HCEC 1CT (cell line): ENCODE results near the gene GABPA.
"Not testable (repeated sequence)": the region's sequence is repeated elsewhere in the genome, so short reads cannot be mapped to it uniquely, and the experiment has no call there.

Experiments
- DNase-seq: peaks from one replicate; pipeline ENCODE4 v3.0.0-alpha.2; 2017

The GABPA gene

GRCh38 chr21:25734904-25735645 lies at the start of gene GABPA, which contains the start of gene ATP5PF:
GABPA (plus strand) TSS chr21:25734972; CDS start chr21:25741599, 6,627 bp downstream.
ATP5PF (minus strand) TSS chr21:25734904; CDS start chr21:25729794, 5,110 bp downstream.
- peak; percentile 98 for DNase-seq

DNA sequence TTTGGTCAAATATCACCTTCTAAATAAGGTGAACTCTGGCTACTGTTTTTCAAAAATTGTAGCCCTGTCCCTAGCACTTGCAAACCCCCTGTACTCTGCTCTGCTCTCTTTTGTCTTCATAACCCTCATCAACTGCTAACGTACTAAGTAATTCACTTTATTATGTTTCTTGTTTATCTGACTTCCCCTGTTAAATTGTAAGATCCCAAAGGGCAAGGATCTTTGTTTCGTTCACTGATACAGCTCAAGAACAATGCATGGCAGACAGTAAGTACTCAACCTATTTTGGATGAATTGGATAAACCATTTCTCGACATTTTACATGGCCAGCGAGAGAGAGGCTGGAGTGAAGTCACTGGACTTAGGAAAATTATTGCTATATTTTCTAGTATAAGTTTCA lies 47.0 kb upstream of the GABPA start:
- DNase-seq: no peak

GRCh38 chr21:25688275-25689155 lies 46.3 kb upstream of the GABPA start:
- DNase-seq: no peak

- no peak for DNase-seq
Measured at GRCh38 chr21:25689226-25689625, 45.5 kb upstream of the GABPA start.

DNA sequence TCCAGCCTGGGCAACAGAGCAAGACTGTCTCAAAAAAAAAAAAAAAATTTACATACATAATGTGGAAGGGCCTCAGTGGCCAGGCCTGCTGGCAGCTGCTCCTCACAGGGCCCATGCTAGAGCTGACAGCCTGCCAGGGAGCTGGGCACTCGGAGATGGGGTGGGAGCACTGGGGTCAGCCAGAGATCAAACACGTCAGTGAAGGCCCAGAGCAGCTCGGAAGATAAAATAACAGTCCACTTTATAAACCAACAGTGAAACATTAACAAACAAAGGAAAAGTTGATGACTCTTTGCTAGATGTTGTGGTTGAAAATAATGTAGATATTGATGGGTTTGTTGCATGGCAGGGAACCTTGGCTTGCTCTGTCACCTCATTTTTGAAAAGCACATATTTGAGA lies 42.8 kb upstream of the GABPA start:
- DNase-seq: no peak

GRCh38 chr21:25695461-25695860 lies 39.3 kb upstream of the GABPA start:
- not testable (repeated sequence) for DNase-seq

DNA sequence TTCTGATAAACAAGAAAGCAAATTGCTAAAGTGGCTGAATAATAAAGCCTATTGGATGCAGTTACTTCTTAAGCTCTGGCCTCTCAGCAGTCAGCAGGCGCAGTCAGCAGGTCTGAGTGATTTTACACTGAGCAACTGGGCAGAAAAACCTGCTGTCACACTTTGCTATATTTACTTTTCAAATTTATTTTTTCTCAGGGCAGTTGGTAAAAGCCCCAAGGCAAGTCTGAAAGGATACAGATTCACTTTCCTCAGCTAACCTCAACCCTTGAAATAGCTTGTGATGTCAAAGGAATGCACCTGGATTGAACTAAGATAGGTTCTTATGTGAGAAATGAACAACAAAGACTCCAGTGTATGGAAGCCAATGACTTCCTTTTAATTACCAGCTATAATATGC lies 34.0 kb upstream of the GABPA start:
- no peak for DNase-seq

- DNase-seq: no peak
Measured at GRCh38 chr21:25701529-25701928, 33.2 kb upstream of the GABPA start.

DNA sequence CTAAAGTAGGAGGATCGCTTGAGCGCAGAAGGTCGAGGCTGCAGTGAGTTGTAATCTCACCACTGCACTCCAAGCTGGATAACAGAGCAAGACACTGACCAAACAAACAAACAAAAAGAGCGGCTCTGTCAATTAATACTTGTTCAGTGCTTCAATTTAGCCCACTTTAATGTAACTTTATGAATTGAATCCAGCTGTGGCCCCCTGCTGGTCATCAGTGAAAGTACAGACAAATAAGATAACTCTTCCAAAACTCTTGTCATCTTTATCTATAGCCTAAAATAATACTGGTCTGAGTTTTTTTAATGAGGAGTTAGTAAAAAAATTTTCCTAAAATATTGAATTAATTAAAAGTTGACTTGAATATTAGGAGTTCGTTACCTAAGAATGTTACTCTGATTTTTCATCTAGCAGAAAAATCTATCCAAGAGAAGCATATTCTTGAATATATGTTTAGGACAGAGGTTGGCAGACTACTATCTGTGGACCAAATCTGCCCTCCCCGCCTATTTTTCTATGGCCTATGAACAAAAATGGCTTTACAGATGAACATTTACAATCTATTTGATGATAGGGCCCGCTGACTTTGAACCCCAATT lies 26.2 kb upstream of the GABPA start:
- peak; percentile 30 for DNase-seq

DNA sequence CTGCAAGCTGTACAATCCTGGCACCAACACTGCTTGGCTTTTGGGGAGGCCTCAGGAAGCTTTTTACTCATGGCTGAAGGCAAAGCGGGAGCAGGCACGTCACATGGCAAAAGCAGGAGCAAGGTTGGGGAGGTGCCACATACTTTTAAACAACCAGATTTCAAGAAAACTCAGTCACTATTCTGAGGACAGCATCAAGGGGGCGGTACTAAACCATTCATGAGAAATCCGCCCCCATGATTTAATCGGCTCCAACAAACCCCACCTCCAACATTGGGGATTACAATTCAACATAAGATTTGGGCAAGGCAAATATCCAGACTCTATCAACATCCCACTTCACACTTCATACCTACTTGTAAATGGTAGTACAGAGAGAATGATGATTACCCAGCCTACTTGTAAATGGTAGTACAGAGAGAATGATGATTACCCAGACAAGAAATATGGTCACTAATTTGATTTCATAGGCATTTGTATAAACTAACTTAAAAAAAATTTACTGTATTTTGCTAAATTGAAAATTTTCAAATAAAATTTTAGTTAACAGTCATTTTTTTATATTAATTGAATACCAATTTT lies 25.0 kb upstream of the GABPA start:
- no peak for DNase-seq

DNA sequence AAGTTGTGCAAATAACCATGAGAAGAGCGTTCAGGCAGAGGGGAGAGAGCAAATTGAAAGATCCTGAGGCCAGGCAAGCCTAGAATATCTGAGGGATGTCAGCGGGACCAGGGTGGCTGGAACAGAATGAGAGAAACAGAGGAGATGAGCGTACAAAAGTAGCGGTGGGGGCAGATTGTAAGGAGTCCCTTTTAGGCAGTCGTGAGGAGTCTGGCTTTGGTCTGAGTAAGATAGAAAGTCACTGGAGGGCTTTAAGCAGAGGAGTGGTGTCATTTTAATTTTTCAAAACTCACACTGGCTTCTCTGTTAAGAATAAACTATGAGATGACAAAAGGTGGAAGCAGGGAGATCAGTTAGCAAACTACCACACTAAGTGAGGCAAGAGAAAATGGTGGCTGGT lies 24.2 kb upstream of the GABPA start:
- DNase-seq: no peak

DNA sequence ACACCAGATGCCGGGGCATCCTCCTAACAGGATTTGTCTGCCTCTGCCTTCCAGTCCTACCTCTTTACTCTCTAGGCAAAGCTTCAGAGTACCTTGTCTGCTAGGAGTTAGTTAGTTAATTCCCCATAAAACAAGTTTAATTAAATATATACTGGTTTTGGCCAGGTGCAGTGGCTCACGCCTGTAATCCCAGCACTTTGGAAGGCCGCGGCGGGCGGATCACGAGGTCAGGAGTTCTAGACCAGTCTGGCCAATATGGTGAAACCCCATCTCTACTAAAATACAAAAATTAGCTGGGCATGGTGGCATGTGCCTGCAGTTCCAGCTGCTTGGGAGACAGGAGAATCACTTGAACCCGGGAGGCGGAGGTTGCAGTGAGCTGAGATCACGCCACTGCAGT lies 20.7 kb upstream of the GABPA start:
- DNase-seq: not testable (repeated sequence)

DNA sequence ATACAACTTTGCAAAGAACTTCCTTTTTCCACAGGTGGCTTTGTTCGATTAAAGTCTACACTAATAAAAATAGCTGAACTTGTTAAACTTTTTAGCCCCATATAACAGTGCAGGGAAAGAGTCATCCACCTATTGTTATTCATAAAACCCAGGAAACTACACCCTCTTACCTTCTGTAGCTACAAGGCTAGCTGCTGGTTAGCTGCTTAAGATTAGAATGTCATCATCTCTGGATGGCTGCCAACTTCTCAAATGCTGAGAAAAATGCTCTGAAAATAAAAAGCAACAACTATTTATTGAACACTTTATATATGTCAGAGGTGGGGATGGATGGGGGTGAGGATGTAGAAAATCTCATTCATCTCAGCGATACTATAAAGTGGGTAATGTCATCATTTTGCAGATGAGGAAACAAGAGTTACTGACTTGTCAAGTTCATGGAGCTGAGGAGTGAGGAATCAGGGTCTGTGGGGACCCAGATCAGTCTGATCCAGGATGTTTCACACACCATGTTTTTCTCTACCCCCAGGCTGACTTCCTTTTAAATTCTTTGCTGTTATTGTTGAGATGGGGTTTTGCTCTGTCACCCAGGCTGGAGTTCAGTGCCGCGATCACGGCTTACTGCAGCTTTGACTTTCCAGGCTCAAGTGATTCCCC lies 17.2 kb upstream of the GABPA start:
- DNase-seq: no peak

DNA sequence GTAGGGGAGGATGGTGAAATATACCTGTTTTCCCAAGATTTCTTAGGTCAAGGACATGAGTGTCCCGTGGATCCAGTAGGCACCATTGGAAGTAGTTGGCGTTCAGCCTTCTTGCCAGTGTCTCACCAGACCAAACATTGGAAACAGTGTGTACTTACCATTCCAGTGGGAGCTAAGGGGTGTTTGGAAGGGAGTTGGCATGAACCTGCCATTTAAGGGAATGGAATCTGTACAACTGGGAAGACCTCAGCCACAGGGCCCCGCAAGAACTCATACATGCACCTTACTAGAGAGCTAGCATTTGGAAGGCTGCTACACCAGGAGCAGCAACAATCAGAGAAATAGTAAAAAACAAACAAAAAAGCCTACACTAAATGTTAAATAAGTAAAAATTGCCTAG lies 12.8 kb upstream of the GABPA start:
- DNase-seq: no peak

DNA sequence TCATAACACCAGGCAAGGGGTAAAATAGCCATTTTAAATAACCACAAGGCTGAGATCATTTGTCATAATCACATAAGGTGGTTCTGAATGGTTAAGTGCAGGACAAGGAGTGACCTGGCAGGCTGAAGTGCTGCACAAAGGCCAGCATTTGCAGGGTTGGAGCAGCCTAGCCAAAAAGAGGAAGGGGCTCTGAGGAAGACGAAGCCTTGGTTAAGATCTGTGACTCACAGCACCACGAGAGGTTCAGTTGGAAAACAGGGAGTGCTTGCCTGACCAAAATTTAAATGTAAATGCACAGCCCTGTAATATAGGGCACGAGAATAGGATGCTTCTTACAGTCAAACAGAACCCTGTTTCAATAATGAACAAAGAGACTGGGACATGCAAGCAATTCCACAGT lies 12.1 kb upstream of the GABPA start:
- no peak for DNase-seq

DNA sequence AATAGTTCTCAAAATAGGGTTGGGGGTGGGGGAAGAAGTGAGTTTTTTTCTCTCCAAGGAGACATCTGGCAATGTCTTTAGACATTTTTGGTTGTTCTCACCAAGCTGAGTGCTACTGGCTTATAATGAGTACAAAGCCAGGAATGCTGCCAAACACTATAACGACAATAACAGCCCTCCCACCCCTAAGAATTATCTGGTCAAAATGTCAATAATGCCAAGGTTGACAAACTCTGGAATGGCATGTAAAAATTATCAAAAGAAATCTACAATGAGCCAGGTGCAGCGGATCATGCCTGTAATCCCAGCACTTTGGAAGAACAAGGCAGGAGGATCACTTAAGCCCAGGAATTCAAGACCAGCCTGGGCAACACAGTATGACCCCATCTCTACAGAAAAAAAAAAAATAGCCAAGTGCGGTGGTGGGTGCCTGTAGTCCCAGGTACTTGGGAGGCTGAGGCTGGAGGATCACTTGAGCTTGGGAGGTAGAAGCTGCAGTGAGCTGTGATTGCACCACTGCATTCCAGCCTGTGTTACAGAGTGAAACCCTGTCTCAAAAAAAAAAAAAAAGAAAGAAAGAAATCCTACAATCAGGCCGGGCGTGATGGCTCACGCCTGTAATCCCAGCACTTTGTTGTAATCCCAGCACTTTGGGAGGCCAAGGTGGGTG lies 2.5 kb upstream of the GABPA start:
- no peak for DNase-seq

GRCh38 chr21:25733859-25734653 lies 716 bp upstream of the GABPA start:
- DNase-seq: peak; percentile 23

DNA sequence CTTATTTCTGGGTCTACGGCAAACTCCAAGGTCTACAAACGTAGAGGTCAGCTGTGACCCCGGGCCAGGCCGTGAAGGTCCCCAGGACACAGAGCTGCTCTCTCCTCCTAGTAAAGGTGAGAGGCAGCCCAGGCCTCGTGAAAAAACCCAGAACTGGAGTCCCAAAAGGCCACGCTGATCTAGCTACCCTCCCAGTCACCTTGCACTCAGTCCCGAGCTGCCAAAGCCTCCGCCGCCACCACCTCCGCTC lies 193 bp upstream of the GABPA start:
- no peak for DNase-seq

DNA sequence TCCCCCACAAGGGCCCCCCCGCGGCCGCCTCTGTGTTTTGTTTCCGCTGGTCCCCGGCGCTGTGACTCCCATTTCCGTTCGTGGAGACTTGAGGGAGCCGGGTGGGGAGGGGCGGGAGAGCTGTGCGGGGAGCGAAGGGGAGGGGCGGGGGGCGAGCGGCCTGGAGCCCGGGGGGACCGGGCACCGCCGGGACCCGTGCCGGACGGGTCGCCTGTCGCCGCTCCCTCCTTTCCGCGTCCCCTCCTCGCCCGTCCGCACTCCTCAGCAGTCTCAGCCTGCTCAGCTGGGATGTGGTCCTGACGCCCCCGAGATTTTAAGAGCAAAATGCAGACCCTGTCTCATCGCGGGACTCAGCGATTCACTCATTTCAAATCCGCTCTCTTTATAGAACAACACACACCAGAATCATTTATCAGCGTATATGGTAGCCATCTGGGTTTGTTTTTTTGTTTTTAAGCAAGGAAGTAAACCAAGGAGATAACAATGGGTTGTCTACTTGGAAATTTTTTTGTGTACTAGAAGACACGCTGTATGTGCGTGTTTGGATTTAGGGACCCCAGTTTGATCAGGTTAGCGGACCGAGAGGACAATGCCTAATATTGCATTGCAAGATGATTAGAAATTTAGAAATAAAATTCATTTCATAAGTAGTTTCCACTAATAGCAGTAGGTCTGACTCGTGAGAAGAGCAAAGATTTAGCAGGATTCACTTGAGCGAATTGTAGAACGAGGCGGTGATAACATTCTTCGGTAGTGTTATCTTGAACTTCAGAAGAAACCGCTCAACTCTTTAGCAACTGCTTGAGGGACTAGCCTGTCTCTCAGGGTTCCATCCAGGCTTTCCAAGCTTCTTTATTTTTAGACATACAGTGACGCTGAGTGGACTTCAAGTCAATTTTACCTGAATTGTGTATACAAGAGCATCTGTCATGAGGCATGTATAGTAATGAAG lies 1.1 kb downstream of the GABPA start:
- DNase-seq: peak; percentile 81

DNA sequence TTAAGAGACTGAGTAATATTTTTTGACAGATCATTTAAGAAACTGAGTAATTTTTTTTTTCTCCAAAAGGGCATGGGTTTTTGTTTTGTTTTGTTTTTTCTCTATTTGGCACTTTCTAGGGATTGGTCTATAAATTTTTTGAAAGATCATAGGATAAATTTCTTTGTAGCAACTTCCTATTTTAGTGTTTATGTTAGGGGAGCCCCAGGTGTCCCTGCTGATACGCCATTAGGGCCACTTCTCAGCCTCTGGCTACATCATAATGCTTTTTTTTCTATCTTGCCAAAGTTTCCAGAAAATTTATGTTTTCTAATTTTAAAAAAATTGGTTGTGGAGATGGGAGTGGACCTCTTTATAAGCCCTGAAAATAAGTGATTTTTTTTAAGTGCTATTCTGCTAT lies 2.6 kb downstream of the GABPA start:
- DNase-seq: no peak
